Measurements from ENCODE around the gene NPY.
A peak's percentile ranks its signal among the peaks of the same experiment; 100 is the strongest.

Gene NPY

GRCh38 chr7:24312588-24312987 lies 28.6 kb downstream of the NPY start:
- DNase-seq = no peak
- intact Hi-C loops (cut with DNase I) = no loop called here

DNA sequence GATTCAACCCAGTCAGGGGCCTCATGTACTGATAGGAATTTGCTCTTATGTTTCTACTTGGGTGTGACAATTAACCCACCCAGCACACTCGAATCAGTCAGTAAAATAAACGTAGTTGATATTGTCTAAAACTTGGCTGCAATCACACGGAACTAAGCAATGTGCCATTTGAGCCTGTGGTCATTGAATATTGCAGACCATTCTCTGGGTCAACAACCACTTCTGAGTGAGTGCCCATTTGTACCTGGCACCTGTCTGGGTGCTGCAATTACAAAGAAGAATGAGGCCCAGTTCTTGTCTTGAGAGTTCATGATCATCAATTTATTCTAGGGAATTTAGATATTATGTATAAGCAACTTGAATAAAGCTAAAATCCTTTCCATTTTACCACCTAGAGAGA lies 29.8 kb downstream of the NPY start:
- intact Hi-C loops (cut with DNase I) = no loop called here
- DNase-seq = no peak

DNA sequence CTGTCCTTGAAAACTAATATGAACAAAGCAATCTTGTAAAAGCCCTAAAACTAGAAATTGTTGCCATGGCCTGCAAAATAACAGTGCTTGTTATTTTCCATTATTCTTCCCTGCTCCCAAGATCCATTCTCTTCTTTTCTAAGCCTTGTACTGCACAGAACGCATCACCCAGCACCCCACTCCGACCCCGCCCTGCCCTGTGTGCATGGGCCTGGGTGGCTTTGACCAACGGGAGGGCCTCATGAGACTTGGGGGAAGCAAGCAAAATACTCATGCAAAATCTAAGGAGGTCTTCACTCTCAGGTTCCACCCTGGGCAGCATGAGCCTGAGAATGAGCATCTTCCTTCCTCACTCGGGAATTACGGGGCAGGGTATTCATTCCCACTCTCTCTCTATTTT lies 32.4 kb downstream of the NPY start:
- DNase-seq = peak in 1 of 10 donors; percentile 55
- intact Hi-C loops (cut with DNase I) = no loop called here

GRCh38 chr7:24318326-24318725 lies 34.3 kb downstream of the NPY start:
- DNase-seq = no peak
- intact Hi-C loops (cut with DNase I) = no loop called here

DNA sequence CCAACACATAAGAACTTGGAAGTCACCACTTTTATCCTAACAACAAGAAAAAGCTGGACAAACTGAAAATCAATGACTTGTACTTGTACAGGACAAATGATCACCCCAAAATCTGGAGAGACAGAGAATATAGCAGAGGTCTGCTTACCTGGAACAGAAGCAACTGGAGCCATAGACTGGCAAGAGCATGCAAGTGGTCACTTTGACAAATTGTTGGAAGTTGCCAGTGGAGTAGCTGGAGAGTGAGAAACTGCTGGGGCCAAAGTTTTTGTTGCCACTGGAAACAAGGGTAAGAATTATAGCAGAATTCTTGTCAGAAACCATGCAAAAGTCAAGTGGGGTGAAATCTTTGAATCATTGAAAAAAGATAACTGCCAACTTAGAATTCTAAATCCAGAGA lies 35.2 kb downstream of the NPY start:
- intact Hi-C loops (cut with DNase I) = no loop called here
- DNase-seq = no peak

DNA sequence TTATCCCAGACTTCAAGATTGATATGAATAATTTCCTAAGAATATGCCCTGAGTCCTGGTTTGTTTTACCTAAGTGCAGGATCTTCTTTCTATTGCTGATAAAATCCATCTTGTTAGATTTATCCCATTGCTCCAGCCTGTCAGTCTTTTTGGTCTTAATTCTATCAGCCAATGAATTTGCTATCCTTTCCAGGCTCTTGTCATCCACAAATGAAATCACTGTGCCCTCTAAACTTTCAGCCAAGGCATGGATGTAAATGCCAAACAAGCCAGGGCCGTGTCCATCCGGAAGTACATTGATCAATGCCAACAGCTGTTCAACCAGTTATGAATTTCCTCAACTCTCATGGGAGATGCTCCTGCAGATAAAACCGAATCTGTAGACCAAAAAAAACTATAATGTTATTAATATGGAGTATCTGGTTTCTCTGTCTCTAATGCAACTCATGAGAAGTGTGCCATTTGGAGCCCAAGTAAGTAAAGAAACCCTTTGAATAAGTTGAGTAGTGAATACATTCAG lies 40.0 kb downstream of the NPY start:
- intact Hi-C loops (cut with DNase I) = loop anchor here (2.0 kb wide), 1 partner anchor 15 kb away; no protein-coding TSS in a partner anchor
- DNase-seq = no peak

- intact Hi-C loops (cut with DNase I) = loop anchor here (2.0 kb wide), 1 partner anchor 17 kb away; no protein-coding TSS in a partner anchor
- no peak for DNase-seq
Measured at GRCh38 chr7:24325708-24326107, 41.7 kb downstream of the NPY start.

- intact Hi-C loops (cut with DNase I) = no loop called here
- DNase-seq = no peak
Measured at GRCh38 chr7:24328050-24328449, 44.1 kb downstream of the NPY start.

- intact Hi-C loops (cut with DNase I) = no loop called here
- DNase-seq = no peak
Measured at GRCh38 chr7:24328894-24329293, 44.9 kb downstream of the NPY start.

DNA sequence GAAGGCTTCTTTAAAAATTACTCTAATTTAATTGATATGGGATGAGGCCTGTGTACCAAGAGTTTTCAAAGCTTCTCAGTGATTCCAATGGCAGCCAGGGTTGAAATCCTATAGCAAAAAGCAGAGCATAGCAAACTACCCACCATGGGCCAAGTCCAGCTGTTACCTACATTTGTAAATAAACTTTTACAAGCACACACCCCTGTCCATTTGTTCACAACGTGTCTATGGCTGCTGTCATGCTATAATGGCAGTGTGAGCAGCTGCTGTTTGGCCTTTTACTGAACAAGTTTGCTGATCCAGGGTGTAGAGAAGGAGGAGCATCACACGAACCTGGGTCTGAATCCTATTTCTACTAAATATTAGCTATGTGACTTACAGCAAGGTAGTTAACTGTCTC lies 50.0 kb downstream of the NPY start:
- no peak for DNase-seq
- intact Hi-C loops (cut with DNase I) = no loop called here

DNA sequence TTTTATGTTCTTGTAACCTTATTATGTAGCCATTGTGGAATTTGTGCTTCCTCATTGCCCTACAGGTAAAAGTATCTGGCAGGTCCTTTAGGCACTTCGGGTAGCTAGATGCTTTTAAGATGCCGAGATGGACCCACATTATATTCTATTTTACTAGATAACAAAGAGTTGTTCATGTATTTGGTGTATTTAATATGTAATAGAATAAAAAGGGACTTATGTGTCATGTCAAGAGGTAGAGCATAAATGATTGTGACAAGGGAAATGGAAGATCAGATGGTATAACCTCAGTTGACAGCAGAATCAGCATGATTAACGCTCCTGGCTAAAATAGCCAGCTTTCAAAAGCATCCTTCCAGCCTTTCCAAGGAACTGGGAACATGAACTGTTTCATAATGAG lies 50.6 kb downstream of the NPY start:
- intact Hi-C loops (cut with DNase I) = no loop called here
- no peak for DNase-seq

GRCh38 chr7:24336461-24336860 lies 52.5 kb downstream of the NPY start:
- intact Hi-C loops (cut with DNase I) = no loop called here
- DNase-seq = no peak

DNA sequence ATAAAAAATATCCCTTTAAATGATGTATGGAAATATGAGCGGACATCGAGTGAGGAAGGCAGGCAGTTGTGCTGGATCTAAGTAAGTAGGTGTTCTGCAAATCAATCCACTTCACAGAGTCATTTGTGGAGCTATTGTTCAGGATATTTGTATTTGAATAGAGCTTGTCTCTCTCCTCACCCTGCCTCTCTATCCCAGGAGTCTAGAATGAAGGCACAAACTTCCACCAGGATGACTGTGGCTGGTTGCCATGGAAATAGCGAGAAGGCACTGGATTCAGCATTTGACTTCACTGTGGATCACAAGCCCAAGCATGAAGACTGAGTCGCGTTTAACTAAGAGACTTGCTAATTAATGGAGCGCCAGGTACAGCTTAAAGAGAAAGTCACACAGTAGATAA lies 53.2 kb downstream of the NPY start:
- intact Hi-C loops (cut with DNase I) = no loop called here
- no peak for DNase-seq

- DNase-seq = no peak
- intact Hi-C loops (cut with DNase I) = no loop called here
Measured at GRCh38 chr7:24339575-24339974, 55.6 kb downstream of the NPY start.

DNA sequence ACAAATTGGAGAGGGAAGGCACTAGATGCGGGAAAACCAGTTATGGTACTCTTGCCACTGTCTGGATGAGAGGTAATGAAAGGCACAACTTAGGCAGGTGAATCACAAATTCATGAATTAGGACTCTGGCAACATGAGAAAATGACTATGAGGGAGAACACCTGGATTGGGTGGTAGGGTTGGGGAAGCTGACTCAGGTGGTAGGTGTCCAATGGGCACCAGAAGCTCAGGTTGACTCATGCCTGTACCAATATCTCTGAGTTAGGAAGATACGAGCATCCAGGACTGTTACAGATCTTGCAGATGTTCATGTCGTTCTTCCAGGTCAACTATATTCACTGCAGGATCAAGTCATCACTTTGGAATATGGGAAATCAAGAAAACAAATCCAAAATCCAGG lies 56.7 kb downstream of the NPY start:
- intact Hi-C loops (cut with DNase I) = no loop called here
- no peak for DNase-seq
